ENCODE measurements around the gene SEMA5B.

The SEMA5B gene

GRCh38 chr3:122969585-122970469 is 57.7 kb downstream of the SEMA5B start:
- TF ChIP-seq CTBP1 (IDR thresholded peaks at IDR 0.05; ENCODE audit: borderline replicate concordance): no peak
- no peak for TF ChIP-seq BHLHE40 (IDR thresholded peaks at IDR 0.05; ENCODE audit: borderline replicate concordance)
- TF ChIP-seq SUZ12 (IDR thresholded peaks at IDR 0.05): no peak
- TF ChIP-seq LEF1 (IDR thresholded peaks at IDR 0.05; ENCODE audit: borderline replicate concordance): no peak
- no peak for TF ChIP-seq ELF4 (IDR thresholded peaks at IDR 0.05)
- no peak for TF ChIP-seq TARDBP (IDR thresholded peaks at IDR 0.05)
- TF ChIP-seq PKNOX1 (IDR thresholded peaks at IDR 0.05): no peak
- TF ChIP-seq FOXA1 (IDR thresholded peaks at IDR 0.05): no peak
- no peak for TF ChIP-seq ZNF384 (IDR thresholded peaks at IDR 0.05)
- no peak for TF ChIP-seq FOXK2 (IDR thresholded peaks at IDR 0.05)
- TF ChIP-seq L3MBTL2 (conservative IDR thresholded peaks at IDR 0.05): no peak
- TF ChIP-seq FOXM1 (IDR thresholded peaks at IDR 0.05; ENCODE audit: borderline replicate concordance): no peak
- POLR2A ChIA-PET: no interaction called here
- no peak for DNase-seq (ENCODE audit: extremely low spot score)
- CTCF ChIA-PET: interaction anchor here (0.8 kb wide), 1 partner anchor 21 kb away, joined by 3 read pairs; no protein-coding TSS in a partner anchor

- ChIA-PET POLR2A (interaction anchor here (1.2 kb wide), 1 partner anchor 61 kb away, joined by 3 read pairs; no protein-coding TSS in a partner anchor), CTCF (no interaction called here)
- TF ChIP-seq FOXM1 (IDR thresholded peaks at IDR 0.05; ENCODE audit: borderline replicate concordance) (no peak), ELF4 (IDR thresholded peaks at IDR 0.05) (no peak), LEF1 (IDR thresholded peaks at IDR 0.05; ENCODE audit: borderline replicate concordance) (no peak), TARDBP (IDR thresholded peaks at IDR 0.05) (no peak), SUZ12 (IDR thresholded peaks at IDR 0.05) (no peak), FOXA1 (IDR thresholded peaks at IDR 0.05) (no peak), BHLHE40 (IDR thresholded peaks at IDR 0.05; ENCODE audit: borderline replicate concordance) (no peak), FOXK2 (IDR thresholded peaks at IDR 0.05) (no peak), HDGF (IDR thresholded peaks at IDR 0.05; ENCODE audit: borderline replicate concordance) (no peak), ZNF384 (IDR thresholded peaks at IDR 0.05) (no peak), ARNT (IDR thresholded peaks at IDR 0.05) (no peak), NFRKB (IDR thresholded peaks at IDR 0.05) (no peak)
- DNase-seq (ENCODE audit: extremely low spot score): no peak
Measured at GRCh38 chr3:122967765-122968164, 59.8 kb downstream of the SEMA5B start.

- ChIA-PET CTCF (no interaction called here), POLR2A (interaction anchor here (1.2 kb wide), 1 partner anchor 61 kb away, joined by 3 read pairs; no protein-coding TSS in a partner anchor)
- no peak for TF ChIP-seq ZNF384 (IDR thresholded peaks at IDR 0.05)
- TF ChIP-seq FOXA1 (IDR thresholded peaks at IDR 0.05): no peak
- TF ChIP-seq CTBP1 (IDR thresholded peaks at IDR 0.05; ENCODE audit: borderline replicate concordance): no peak
- no peak for TF ChIP-seq TARDBP (IDR thresholded peaks at IDR 0.05)
- no peak for TF ChIP-seq PKNOX1 (IDR thresholded peaks at IDR 0.05)
- no peak for TF ChIP-seq HDGF (IDR thresholded peaks at IDR 0.05; ENCODE audit: borderline replicate concordance)
- TF ChIP-seq SUZ12 (IDR thresholded peaks at IDR 0.05): no peak
- no peak for TF ChIP-seq SP1 (IDR thresholded peaks at IDR 0.05)
- TF ChIP-seq FOXM1 (IDR thresholded peaks at IDR 0.05; ENCODE audit: borderline replicate concordance): no peak
- no peak for TF ChIP-seq BHLHE40 (IDR thresholded peaks at IDR 0.05; ENCODE audit: borderline replicate concordance)
- no peak for TF ChIP-seq L3MBTL2 (conservative IDR thresholded peaks at IDR 0.05)
- no peak for TF ChIP-seq FOXK2 (IDR thresholded peaks at IDR 0.05)
- DNase-seq (ENCODE audit: extremely low spot score): no peak
Measured at GRCh38 chr3:122967356-122967755, 60.2 kb downstream of the SEMA5B start.

DNA sequence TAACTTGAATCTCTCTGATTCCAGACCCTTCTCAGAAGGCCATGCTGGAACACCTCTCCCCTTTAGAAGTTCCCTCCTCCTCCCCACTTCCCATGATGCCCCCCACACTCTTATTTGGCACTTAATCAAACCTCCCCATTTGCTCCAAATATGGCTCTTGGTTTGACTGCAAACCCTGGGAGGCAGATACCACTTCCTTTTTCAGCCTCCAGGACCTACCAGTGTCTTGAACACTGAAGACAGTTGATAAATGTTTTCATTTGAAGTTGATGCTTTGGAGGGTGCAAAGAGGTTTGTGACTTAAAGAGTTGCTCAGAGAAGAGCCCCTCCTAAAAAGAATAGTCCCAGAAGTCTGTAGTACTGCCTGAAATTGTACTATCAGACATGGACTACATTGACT is 61.5 kb downstream of the SEMA5B start:
- TF ChIP-seq ZNF384 (IDR thresholded peaks at IDR 0.05): no peak
- TF ChIP-seq SP1 (IDR thresholded peaks at IDR 0.05): no peak
- no peak for TF ChIP-seq PKNOX1 (IDR thresholded peaks at IDR 0.05)
- no peak for TF ChIP-seq NFRKB (IDR thresholded peaks at IDR 0.05)
- TF ChIP-seq TARDBP (IDR thresholded peaks at IDR 0.05): no peak
- no peak for TF ChIP-seq SUZ12 (IDR thresholded peaks at IDR 0.05)
- no peak for TF ChIP-seq BHLHE40 (IDR thresholded peaks at IDR 0.05; ENCODE audit: borderline replicate concordance)
- no peak for TF ChIP-seq ARNT (IDR thresholded peaks at IDR 0.05)
- TF ChIP-seq LEF1 (IDR thresholded peaks at IDR 0.05; ENCODE audit: borderline replicate concordance): no peak
- TF ChIP-seq CTBP1 (IDR thresholded peaks at IDR 0.05; ENCODE audit: borderline replicate concordance): no peak
- no peak for TF ChIP-seq HDGF (IDR thresholded peaks at IDR 0.05; ENCODE audit: borderline replicate concordance)
- TF ChIP-seq L3MBTL2 (conservative IDR thresholded peaks at IDR 0.05): no peak
- CTCF ChIA-PET: interaction anchor here (1.1 kb wide), 1 partner anchor 23 kb away, joined by 3 read pairs; no protein-coding TSS in a partner anchor
- POLR2A ChIA-PET: no interaction called here
- no peak for DNase-seq (ENCODE audit: extremely low spot score)

GRCh38 chr3:122964811-122965210 is 62.8 kb downstream of the SEMA5B start:
- TF ChIP-seq FOXA1 (IDR thresholded peaks at IDR 0.05): no peak
- TF ChIP-seq NFRKB (IDR thresholded peaks at IDR 0.05): no peak
- no peak for TF ChIP-seq ARNT (IDR thresholded peaks at IDR 0.05)
- no peak for TF ChIP-seq TARDBP (IDR thresholded peaks at IDR 0.05)
- TF ChIP-seq BHLHE40 (IDR thresholded peaks at IDR 0.05; ENCODE audit: borderline replicate concordance): no peak
- TF ChIP-seq FOXM1 (IDR thresholded peaks at IDR 0.05; ENCODE audit: borderline replicate concordance): no peak
- no peak for TF ChIP-seq LEF1 (IDR thresholded peaks at IDR 0.05; ENCODE audit: borderline replicate concordance)
- no peak for TF ChIP-seq CTBP1 (IDR thresholded peaks at IDR 0.05; ENCODE audit: borderline replicate concordance)
- no peak for TF ChIP-seq HDGF (IDR thresholded peaks at IDR 0.05; ENCODE audit: borderline replicate concordance)
- TF ChIP-seq SUZ12 (IDR thresholded peaks at IDR 0.05): no peak
- TF ChIP-seq PKNOX1 (IDR thresholded peaks at IDR 0.05): no peak
- no peak for TF ChIP-seq L3MBTL2 (conservative IDR thresholded peaks at IDR 0.05)
- TF ChIP-seq SP1 (IDR thresholded peaks at IDR 0.05): no peak
- TF ChIP-seq ZNF384 (IDR thresholded peaks at IDR 0.05): no peak
- TF ChIP-seq FOXK2 (IDR thresholded peaks at IDR 0.05): no peak
- TF ChIP-seq ELF4 (IDR thresholded peaks at IDR 0.05): no peak
- ChIA-PET POLR2A (no interaction called here), CTCF (interaction anchor here (1.1 to 1.2 kb wide), 3 partner anchors 22 to 63 kb away, joined by 3 to 4 read pairs (median 3); partner anchors contain the start of gene SEMA5B)
- no peak for DNase-seq (ENCODE audit: extremely low spot score)

Measured in HEK293T (cell line).